Endodermal cell (in vitro differentiated cells): ENCODE results near the gene LHX3. TPM values are rescaled to one million over a fixed set of nuclear protein-coding genes. Genes with fewer than 3 reads are reported as not detected.

Source experiments
- DNase-seq: peaks from one replicate; pipeline ENCODE4 v3.0.0-alpha.2; 2017
- H3K27ac ChIP-seq: 2 replicates; pipeline ENCODE4 v1.5.1; 2013; ENCODE audit warnings: mild to moderate bottlenecking, low read depth, low read length, moderate library complexity
- H3K27me3 ChIP-seq: 2 replicates; pipeline ENCODE4 v1.6.1; 2013; ENCODE audit warnings: mild to moderate bottlenecking, low read length, moderate library complexity; ENCODE audit not compliant: insufficient read depth, control insufficient read depth, poor library complexity, severe bottlenecking
- H3K36me3 ChIP-seq: 2 replicates; pipeline ENCODE4 v1.7.0; 2013; ENCODE audit warnings: mild to moderate bottlenecking, low read length, moderate library complexity; ENCODE audit not compliant: control insufficient read depth, insufficient read depth
- H3K4me1 ChIP-seq: one replicate; pipeline ENCODE4 v1.7.0; 2013; ENCODE audit warnings: low read length; ENCODE audit not compliant: control insufficient read depth, insufficient read depth
- H3K4me3 ChIP-seq: 2 replicates; pipeline ENCODE4 v1.5.1; 2013; ENCODE audit warnings: mild to moderate bottlenecking, low read length, moderate library complexity
- H3K9ac ChIP-seq: 2 replicates; pipeline ENCODE4 v1.6.1; 2013; ENCODE audit warnings: mild to moderate bottlenecking, low read length, moderate library complexity; ENCODE audit not compliant: poor library complexity, severe bottlenecking; ENCODE audit errors: extremely low read depth
- H3K9me3 ChIP-seq: 2 replicates; pipeline ENCODE4 v1.6.1; 2013; ENCODE audit warnings: mild to moderate bottlenecking, low read length, moderate library complexity; ENCODE audit not compliant: control insufficient read depth
- H3K27ac Mint-ChIP-seq: 2 replicates; pipeline ENCODE4 v1.8.0; 2020; ENCODE audit warnings: mixed read lengths
- H3K27me3 Mint-ChIP-seq: 2 replicates; pipeline ENCODE4 v1.8.0; 2021; ENCODE audit warnings: mild to moderate bottlenecking, mixed read lengths; ENCODE audit not compliant: insufficient read depth
- H3K36me3 Mint-ChIP-seq: 2 replicates; pipeline ENCODE4 v1.8.0; 2020; ENCODE audit warnings: low read depth, mixed read lengths
- H3K4me1 Mint-ChIP-seq: 2 replicates; pipeline ENCODE4 v1.8.0; 2020; ENCODE audit warnings: mixed read lengths
- H3K4me3 Mint-ChIP-seq: 2 replicates; pipeline ENCODE4 v1.8.0; 2020; ENCODE audit warnings: mild to moderate bottlenecking, moderate library complexity, mixed read lengths
- H3K9me3 Mint-ChIP-seq: 2 replicates; pipeline ENCODE4 v1.8.0; 2020; ENCODE audit warnings: mild to moderate bottlenecking, mixed read lengths
- CTCF ChIP-seq: fragments of 200-600 bp; sonication (generic); conservative IDR thresholded peaks from 2 replicates; pipeline ENCODE4 v1.5.0; 2021; ENCODE audit warnings: antibody characterized with exemption, mild to moderate bottlenecking
- WGBS, 2 experiments: methylation state at CpG; one replicate each; pipeline versions ENCODE4 v1.1.5 to v1.1.7; 2013; ENCODE audit warnings: missing lambda C conversion rate in 2 of 2, mixed read lengths in 1 of 2; ENCODE audit not compliant: insufficient coverage in 1 of 2, insufficient read length in 1 of 2; 5-methylcytosine and 5-hydroxymethylcytosine counted together
- total RNA-seq, 2 donors: library from RNA; stranded (reverse); fragmentation: NEBNext Ultra II Directional in 1 of 2; extraction: Animal tissue kit (Norgen Biotek cat#: 25700) in 1 of 2; gene quantifications; 2 replicates in 1 of 2; 3 replicates in 1 of 2; pipeline ENCODE4 v1.2.1, GENCODE V29; 2021

The LHX3 gene
- total RNA-seq, 2 donors from 2014 or later, result not detected

GRCh38 chr9:136211441-136212344, 6.8 kb upstream of the LHX3 start:
- Mint-ChIP-seq H3K9me3 (peaks cover 3% of the 10 kb centered on the region), H3K4me1 (no peaks in the 10 kb centered on the region), H3K36me3 (peaks cover 41% of the 10 kb centered on the region), H3K27me3 (no peaks in the 10 kb centered on the region), H3K27ac (no peak overlapping the region), H3K4me3 (no peak overlapping the region)
- H3K9ac ChIP-seq, result no peak overlapping the region
- H3K9me3 ChIP-seq, result peaks cover 10% of the 10 kb centered on the region
- H3K4me1 ChIP-seq, result no peaks in the 10 kb centered on the region
- DNase-seq, result no peak
- H3K4me3 ChIP-seq, result no peak overlapping the region
- TF ChIP-seq CTCF, result no peak
- WGBS, 2 experiments, result 93 to 96% methylated on average over 24 to 35 of the region's 35 CpGs
- H3K36me3 ChIP-seq, result peaks cover 24% of the 10 kb centered on the region
- no peaks in the 10 kb centered on the region for H3K27me3 ChIP-seq
- H3K27ac ChIP-seq, result no peak overlapping the region

DNA sequence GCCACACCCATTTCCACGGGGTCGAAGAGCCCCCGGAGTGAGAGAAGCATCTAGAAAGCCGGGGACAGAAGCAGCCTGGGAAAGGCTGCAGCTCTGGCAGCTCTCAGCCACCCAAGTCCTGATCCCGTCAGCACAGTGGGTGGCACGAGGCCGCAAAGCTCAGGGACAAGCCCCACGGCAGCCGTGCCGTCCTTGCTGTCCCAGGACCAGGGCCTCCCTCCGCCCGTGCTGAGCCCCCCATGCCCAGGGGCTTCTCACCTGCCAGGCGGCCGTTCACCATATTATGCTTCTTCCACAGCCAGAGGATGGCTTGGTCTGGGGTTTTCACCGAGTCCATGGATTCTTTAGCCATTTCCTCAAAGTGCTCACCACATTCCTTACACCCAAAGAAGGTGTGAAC, 6.1 kb upstream of the LHX3 start:
- Histone ChIP-seq H3K36me3 (peaks cover 24% of the 10 kb centered on the region), H3K9me3 (peaks cover 10% of the 10 kb centered on the region), H3K27me3 (peaks cover 3% of the 10 kb centered on the region), H3K27ac (no peak overlapping the region), H3K9ac (no peak overlapping the region), H3K4me1 (no peaks in the 10 kb centered on the region), H3K4me3 (no peak overlapping the region)
- H3K4me1 Mint-ChIP-seq, result no peaks in the 10 kb centered on the region
- H3K27ac Mint-ChIP-seq, result no peak overlapping the region
- H3K9me3 Mint-ChIP-seq, result peaks cover 3% of the 10 kb centered on the region
- no peak overlapping the region for H3K4me3 Mint-ChIP-seq
- 86 to 94% methylated on average over 11 to 15 of the region's 15 CpGs for WGBS, 2 experiments
- H3K36me3 Mint-ChIP-seq, result peaks cover 40% of the 10 kb centered on the region
- TF ChIP-seq CTCF, result no peak
- H3K27me3 Mint-ChIP-seq, result no peaks in the 10 kb centered on the region
- DNase-seq, result no peak

DNA sequence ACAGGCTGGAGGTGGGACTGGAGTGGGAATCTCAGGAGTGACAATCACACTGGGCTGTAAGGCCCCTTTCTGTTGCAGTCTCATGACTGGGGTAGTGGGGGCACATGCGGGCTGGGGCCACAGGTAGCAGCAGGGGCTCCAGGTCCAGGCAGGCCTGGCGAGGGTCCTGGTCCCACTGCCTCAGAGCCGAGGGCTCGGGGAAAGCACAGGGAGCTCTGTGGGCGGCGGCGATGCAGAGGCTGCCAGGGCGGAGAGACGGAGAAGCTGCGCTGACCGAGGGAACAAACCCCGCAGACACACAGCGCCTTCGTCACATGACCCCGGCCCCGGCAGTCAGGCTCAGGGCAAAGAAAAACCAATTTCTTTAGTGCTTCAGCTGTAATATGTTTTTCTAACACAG, 5.3 kb upstream of the LHX3 start:
- H3K36me3 Mint-ChIP-seq, result peaks cover 34% of the 10 kb centered on the region
- 93 to 94% methylated on average over 7 to 16 of the region's 16 CpGs for WGBS, 2 experiments
- H3K9ac ChIP-seq, result no peak overlapping the region

More for the DNA sequence above, 5.3 kb upstream of the LHX3 start:
- Histone ChIP-seq H3K9me3 (peaks cover 10% of the 10 kb centered on the region), H3K36me3 (peaks cover 22% of the 10 kb centered on the region), H3K4me3 (no peak overlapping the region), H3K4me1 (no peaks in the 10 kb centered on the region), H3K27ac (no peak overlapping the region), H3K27me3 (peaks cover 10% of the 10 kb centered on the region)
- Mint-ChIP-seq H3K27ac (no peak overlapping the region), H3K4me1 (no peaks in the 10 kb centered on the region), H3K9me3 (peaks cover 3% of the 10 kb centered on the region), H3K27me3 (no peaks in the 10 kb centered on the region), H3K4me3 (no peak overlapping the region)
- no peak for TF ChIP-seq CTCF
- no peak for DNase-seq
